ENCODE data around the gene DNMT3B. TPM values are rescaled to one million over a fixed set of nuclear protein-coding genes. Genes with fewer than 3 reads are reported as not detected.
A peak's percentile ranks its signal among the peaks of the same experiment; 100 is the strongest.
"Not testable (repeated sequence)": the region's sequence is repeated elsewhere in the genome, so short reads cannot be mapped to it uniquely, and the experiment has no call there.

Gene DNMT3B
- total and polyA plus RNA-seq, 2 donors = 1.3 to 2.7 TPM

DNA sequence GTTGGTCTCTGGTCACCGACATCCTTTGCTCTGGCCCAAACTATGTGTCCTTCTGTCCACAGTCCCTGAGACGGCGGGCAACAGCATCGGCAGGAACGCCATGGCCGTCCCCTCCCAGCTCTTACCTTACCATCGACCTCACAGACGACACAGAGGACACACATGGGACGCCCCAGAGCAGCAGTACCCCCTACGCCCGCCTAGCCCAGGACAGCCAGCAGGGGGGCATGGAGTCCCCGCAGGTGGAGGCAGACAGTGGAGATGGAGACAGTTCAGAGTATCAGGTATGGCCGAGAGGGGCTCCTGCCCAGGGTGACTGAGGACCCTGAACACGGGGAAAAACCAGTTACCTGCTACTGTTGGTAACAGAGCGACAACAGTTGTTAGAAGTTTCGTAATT, 25.0 kb downstream of the DNMT3B start:
- DNase-seq (ENCODE audit: low read depth in 6 of 9, low spot score in 9 of 9) = no peak
- no peaks in the 10 kb centered on the region for H3K9me3 ChIP-seq (ENCODE audit: control insufficient read depth in 2 of 2, insufficient read depth in 1 of 2, low read length in 1 of 2)
- H3K27ac ChIP-seq (ENCODE audit: low read depth in 1 of 2, low read length in 1 of 2) = no peak overlapping the region
- H3K27me3 ChIP-seq (ENCODE audit: control insufficient read depth in 2 of 2, insufficient read depth in 1 of 2, low read length in 1 of 2) = no peaks in the 10 kb centered on the region
- WGBS = 95% methylated on average over 16 of the region's 16 CpGs
- no peak overlapping the region for H3K4me3 ChIP-seq (ENCODE audit: low read length in 2 of 2)
- peaks cover 0 to 13% of the 10 kb centered on the region in 2 donors for H3K4me1 ChIP-seq (ENCODE audit: control insufficient read depth in 2 of 2, insufficient read depth in 2 of 2, low read length in 2 of 2)
- H3K36me3 ChIP-seq (ENCODE audit: control insufficient read depth in 2 of 2, insufficient read depth in 2 of 2, low read length in 1 of 2) = peaks cover 11 to 16% of the 10 kb centered on the region in 2 donors

DNA sequence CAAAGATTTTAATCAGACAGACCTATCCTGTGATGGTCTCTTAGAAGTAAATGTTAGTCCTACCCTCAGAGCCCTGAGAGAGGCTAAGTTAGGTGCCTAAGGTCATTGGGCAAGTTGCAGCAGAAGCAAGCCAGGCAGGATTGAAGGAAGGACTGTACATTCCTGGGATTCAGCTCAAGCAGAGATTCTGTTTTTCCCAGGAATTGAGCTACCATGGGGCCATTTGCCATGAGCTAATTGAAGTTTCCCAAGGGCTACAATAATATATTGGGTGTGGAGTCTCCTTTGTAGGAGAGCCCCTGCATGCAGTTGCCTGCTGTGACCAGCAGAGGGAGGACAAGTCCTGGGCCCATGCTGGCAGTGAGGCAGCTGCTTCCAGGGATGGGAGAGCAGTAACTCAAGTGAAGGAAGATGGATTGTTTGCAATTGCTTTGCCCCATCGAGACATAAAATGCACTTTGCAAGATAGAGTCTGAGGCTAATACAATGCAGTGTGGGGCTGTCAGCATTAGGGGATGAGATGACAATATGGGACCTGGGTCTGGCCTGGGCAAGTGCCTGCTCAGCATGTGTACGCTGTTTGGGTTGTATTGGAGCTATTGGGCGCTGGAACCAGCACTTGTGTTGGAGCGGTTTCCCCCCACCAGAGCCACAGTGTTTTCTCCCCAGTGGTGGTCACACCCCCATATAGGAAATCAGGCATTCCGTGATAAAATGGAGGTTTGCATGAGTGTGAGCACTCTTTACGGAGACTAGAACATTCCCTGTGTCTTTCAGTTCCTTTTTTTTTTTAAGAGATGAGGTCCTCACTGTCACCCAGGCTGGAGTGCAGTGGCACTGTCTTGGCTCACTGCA, 27.9 kb downstream of the DNMT3B start:
- Histone ChIP-seq H3K4me3 (ENCODE audit: low read length in 2 of 2) (no peak overlapping the region), H3K27me3 (ENCODE audit: control insufficient read depth in 2 of 2, insufficient read depth in 1 of 2, low read length in 1 of 2) (no peaks in the 10 kb centered on the region), H3K36me3 (ENCODE audit: control insufficient read depth in 2 of 2, insufficient read depth in 2 of 2, low read length in 1 of 2) (peaks cover 8 to 16% of the 10 kb centered on the region in 2 donors), H3K9me3 (ENCODE audit: control insufficient read depth in 2 of 2, insufficient read depth in 1 of 2, low read length in 1 of 2) (no peaks in the 10 kb centered on the region), H3K27ac (ENCODE audit: low read depth in 1 of 2, low read length in 1 of 2) (no peak overlapping the region), H3K4me1 (ENCODE audit: control insufficient read depth in 2 of 2, insufficient read depth in 2 of 2, low read length in 2 of 2) (peaks cover 18 to 39% of the 10 kb centered on the region in 2 donors)
- peak in 8 of 9 donors; percentile 50 to 82 (median 64) for DNase-seq (ENCODE audit: low read depth in 6 of 9, low spot score in 9 of 9)
- WGBS = 76% methylated on average over 6 of the region's 6 CpGs

DNA sequence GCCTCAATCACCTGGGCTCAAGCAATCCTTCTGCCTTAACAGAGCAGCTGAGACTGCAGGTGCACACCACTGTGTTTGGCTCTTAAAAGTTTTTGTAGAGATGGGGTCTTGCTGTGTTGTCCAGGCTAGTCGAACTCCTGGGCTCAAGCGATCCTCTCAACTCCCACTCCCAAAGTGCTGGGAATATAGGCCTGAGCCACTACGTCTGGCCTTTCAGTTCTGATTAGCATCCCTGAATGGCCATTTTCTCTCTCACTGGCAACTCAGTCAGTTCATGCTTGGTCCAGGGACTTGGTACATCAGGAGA, 28.5 kb downstream of the DNMT3B start:
- Histone ChIP-seq H3K9me3 (ENCODE audit: control insufficient read depth in 2 of 2, insufficient read depth in 1 of 2, low read length in 1 of 2) (no peaks in the 10 kb centered on the region), H3K36me3 (ENCODE audit: control insufficient read depth in 2 of 2, insufficient read depth in 2 of 2, low read length in 1 of 2) (peaks cover 8 to 14% of the 10 kb centered on the region in 2 donors), H3K27ac (ENCODE audit: low read depth in 1 of 2, low read length in 1 of 2) (no peak overlapping the region), H3K4me1 (ENCODE audit: control insufficient read depth in 2 of 2, insufficient read depth in 2 of 2, low read length in 2 of 2) (peaks cover 18 to 44% of the 10 kb centered on the region in 2 donors), H3K4me3 (ENCODE audit: low read length in 2 of 2) (no peak overlapping the region), H3K27me3 (ENCODE audit: control insufficient read depth in 2 of 2, insufficient read depth in 1 of 2, low read length in 1 of 2) (no peaks in the 10 kb centered on the region)
- no peak for DNase-seq (ENCODE audit: low read depth in 6 of 9, low spot score in 9 of 9)
- WGBS = 99% methylated on average over 3 of the region's 3 CpGs

DNA sequence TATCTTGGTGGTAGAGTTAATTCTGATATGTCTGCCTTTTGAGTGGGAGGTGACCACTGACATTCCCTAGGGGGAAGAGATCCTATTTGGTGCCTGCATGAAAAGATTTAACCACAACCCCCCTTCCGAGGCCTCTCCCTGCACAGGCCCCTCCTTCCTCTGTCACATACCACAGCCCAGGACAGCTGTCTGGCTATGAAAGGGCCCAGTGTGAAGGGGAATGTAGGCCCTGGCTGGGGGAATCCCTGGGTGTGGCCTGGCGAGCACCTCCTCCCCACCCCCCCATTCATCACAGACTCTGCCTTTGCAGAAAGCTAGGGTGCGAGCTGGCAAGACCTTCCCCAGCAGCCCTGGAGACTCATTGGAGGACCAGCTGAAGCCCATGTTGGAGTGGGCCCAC, 30.1 kb downstream of the DNMT3B start:
- Histone ChIP-seq H3K27me3 (ENCODE audit: control insufficient read depth in 2 of 2, insufficient read depth in 1 of 2, low read length in 1 of 2) (no peaks in the 10 kb centered on the region), H3K36me3 (ENCODE audit: control insufficient read depth in 2 of 2, insufficient read depth in 2 of 2, low read length in 1 of 2) (peaks cover 1 to 10% of the 10 kb centered on the region in 2 donors), H3K27ac (ENCODE audit: low read depth in 1 of 2, low read length in 1 of 2) (peak overlapping the region; percentile 33 to 48), H3K9me3 (ENCODE audit: control insufficient read depth in 2 of 2, insufficient read depth in 1 of 2, low read length in 1 of 2) (no peaks in the 10 kb centered on the region), H3K4me1 (ENCODE audit: control insufficient read depth in 2 of 2, insufficient read depth in 2 of 2, low read length in 2 of 2) (peaks cover 34 to 61% of the 10 kb centered on the region in 2 donors), H3K4me3 (ENCODE audit: low read length in 2 of 2) (no peak overlapping the region)
- WGBS = 43% methylated on average over 3 of the region's 3 CpGs
- peak in 1 of 9 donors; percentile 61 for DNase-seq (ENCODE audit: low read depth in 6 of 9, low spot score in 9 of 9)

DNA sequence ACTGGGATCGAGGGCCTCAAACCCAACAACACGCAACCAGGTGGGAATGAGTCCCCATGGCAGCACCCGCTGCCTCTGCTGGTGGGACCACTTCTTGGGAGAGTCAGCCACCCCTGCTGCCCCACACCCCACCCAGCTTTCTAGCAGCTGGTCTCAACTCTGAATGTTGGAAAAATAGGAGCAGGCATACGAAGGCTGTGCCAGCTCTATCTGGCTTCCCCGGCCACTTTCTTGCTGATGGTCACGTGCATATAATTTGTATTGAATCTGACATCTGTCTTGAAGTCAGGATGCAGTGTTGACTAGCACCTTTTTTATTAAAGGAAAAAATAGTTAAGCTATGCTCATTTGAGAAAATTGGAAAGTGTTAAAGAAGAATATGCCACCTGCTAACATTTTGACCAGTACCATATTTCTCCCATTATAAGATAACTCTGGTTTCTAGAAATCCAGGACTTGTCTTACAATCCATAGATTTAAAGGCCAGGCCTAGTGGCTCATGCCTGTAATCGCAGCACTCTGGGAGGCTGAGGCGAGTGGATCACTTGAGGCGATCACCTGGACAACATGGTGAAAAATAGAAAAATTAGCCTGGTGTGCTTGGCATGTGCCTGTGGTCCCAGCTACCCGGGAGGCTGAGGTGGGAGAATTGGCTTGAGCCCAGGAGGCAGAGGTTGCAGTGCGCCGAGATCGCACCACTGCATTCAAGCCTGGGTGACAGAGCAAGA, 30.7 kb downstream of the DNMT3B start:
- 91% methylated on average over 13 of the region's 13 CpGs for WGBS
- peak overlapping the region in 1 of 2 donors; percentile 33 for H3K27ac ChIP-seq (ENCODE audit: low read depth in 1 of 2, low read length in 1 of 2)

DNA sequence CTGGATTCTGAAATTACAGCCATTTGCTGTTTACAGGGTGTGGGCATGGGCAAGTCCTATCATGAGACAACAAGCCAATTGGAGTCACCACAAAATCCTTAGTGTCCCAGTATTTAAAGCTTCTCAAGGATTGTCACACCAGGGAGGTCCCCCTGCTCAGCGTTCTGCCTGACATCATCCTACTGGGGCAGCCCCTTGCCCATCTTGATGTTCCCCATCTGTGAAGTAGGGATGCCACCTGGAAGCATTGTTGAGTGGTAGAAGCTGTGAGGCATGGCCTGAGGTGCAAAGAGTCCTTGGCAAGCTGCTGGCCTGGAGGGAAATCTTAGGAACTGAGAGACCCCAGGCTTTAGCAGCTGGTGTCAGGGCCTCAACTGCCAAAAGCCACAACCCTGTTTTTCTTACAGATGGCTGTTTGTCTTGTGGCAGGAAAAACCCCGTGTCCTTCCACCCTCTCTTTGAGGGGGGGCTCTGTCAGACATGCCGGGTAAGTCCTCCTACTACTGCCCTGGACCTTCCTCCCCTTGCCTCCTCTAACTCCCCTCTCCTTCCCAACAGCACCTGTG, 34.3 kb downstream of the DNMT3B start:
- H3K27me3 ChIP-seq (ENCODE audit: control insufficient read depth in 2 of 2, insufficient read depth in 1 of 2, low read length in 1 of 2) = no peaks in the 10 kb centered on the region
- WGBS = 34% methylated on average over 3 of the region's 3 CpGs
- peaks cover 14 to 15% of the 10 kb centered on the region in 2 donors for H3K36me3 ChIP-seq (ENCODE audit: control insufficient read depth in 2 of 2, insufficient read depth in 2 of 2, low read length in 1 of 2)
- H3K4me1 ChIP-seq (ENCODE audit: control insufficient read depth in 2 of 2, insufficient read depth in 2 of 2, low read length in 2 of 2) = peaks cover 34 to 57% of the 10 kb centered on the region in 2 donors
- no peak overlapping the region for H3K4me3 ChIP-seq (ENCODE audit: low read length in 2 of 2)
- peak in 1 of 9 donors; percentile 46 for DNase-seq (ENCODE audit: low read depth in 6 of 9, low spot score in 9 of 9)
- peak overlapping the region in 1 of 2 donors; percentile 10 for H3K27ac ChIP-seq (ENCODE audit: low read depth in 1 of 2, low read length in 1 of 2)
- no peaks in the 10 kb centered on the region for H3K9me3 ChIP-seq (ENCODE audit: control insufficient read depth in 2 of 2, insufficient read depth in 1 of 2, low read length in 1 of 2)

More for the DNA sequence above, 30.7 kb downstream of the DNMT3B start:
- Histone ChIP-seq H3K27me3 (ENCODE audit: control insufficient read depth in 2 of 2, insufficient read depth in 1 of 2, low read length in 1 of 2) (no peaks in the 10 kb centered on the region), H3K4me3 (ENCODE audit: low read length in 2 of 2) (no peak overlapping the region), H3K4me1 (ENCODE audit: control insufficient read depth in 2 of 2, insufficient read depth in 2 of 2, low read length in 2 of 2) (peaks cover 34 to 63% of the 10 kb centered on the region in 2 donors), H3K9me3 (ENCODE audit: control insufficient read depth in 2 of 2, insufficient read depth in 1 of 2, low read length in 1 of 2) (no peaks in the 10 kb centered on the region), H3K36me3 (ENCODE audit: control insufficient read depth in 2 of 2, insufficient read depth in 2 of 2, low read length in 1 of 2) (peaks cover 0 to 10% of the 10 kb centered on the region in 2 donors)
- no peak for DNase-seq (ENCODE audit: low read depth in 6 of 9, low spot score in 9 of 9)

DNA sequence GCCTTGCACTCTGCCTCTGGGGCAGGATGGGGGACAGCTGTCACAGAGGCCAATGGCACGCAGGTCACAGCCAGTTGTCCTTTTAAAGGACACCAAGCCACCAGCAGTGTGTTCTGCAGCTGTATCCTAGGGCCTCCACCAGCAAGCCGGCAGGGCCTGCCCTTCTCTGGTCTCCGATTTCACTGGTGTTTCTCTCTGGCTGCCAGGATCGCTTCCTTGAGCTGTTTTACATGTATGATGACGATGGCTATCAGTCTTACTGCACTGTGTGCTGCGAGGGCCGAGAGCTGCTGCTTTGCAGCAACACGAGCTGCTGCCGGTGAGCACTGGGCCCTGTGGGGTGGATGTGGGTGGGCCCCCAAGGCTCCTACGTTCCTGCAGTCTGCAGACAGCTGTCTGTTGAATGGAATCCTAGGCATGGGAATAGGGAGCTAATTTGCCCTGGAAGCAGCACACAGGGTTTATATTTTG, 34.8 kb downstream of the DNMT3B start:
- no peak for DNase-seq (ENCODE audit: low read depth in 6 of 9, low spot score in 9 of 9)
- 67% methylated on average over 10 of the region's 10 CpGs for WGBS
- H3K27ac ChIP-seq (ENCODE audit: low read depth in 1 of 2, low read length in 1 of 2) = peak overlapping the region; percentile 33 to 52
- no peaks in the 10 kb centered on the region for H3K27me3 ChIP-seq (ENCODE audit: control insufficient read depth in 2 of 2, insufficient read depth in 1 of 2, low read length in 1 of 2)
- H3K9me3 ChIP-seq (ENCODE audit: control insufficient read depth in 2 of 2, insufficient read depth in 1 of 2, low read length in 1 of 2) = no peaks in the 10 kb centered on the region
- H3K36me3 ChIP-seq (ENCODE audit: control insufficient read depth in 2 of 2, insufficient read depth in 2 of 2, low read length in 1 of 2) = peaks cover 15% of the 10 kb centered on the region in 2 donors
- H3K4me1 ChIP-seq (ENCODE audit: control insufficient read depth in 2 of 2, insufficient read depth in 2 of 2, low read length in 2 of 2) = peaks cover 34 to 51% of the 10 kb centered on the region in 2 donors
- no peak overlapping the region for H3K4me3 ChIP-seq (ENCODE audit: low read length in 2 of 2)

DNA sequence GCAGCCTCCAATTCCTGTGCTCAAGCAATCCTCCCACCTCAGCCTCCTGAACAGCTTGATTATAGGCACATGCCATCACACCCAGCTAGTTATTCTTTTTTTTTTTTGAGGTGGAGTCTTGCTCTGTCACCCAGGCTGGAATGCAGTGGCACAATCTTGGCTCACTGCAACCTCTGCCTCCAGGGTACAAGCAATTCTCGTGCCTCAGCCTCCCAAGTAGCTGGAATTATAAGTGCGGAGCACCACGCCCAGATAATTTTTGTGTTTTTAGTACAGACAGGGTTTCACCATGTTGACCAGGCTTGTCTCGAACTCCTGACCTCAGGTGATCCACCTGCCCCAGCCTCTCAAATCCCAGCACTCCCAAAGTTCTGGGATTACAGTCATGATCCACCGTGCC, 35.4 kb downstream of the DNMT3B start:
- peaks cover 16 to 21% of the 10 kb centered on the region in 2 donors for H3K36me3 ChIP-seq (ENCODE audit: control insufficient read depth in 2 of 2, insufficient read depth in 2 of 2, low read length in 1 of 2)
- not testable (repeated sequence) for H3K9me3 ChIP-seq (ENCODE audit: control insufficient read depth in 2 of 2, insufficient read depth in 1 of 2, low read length in 1 of 2); DNase-seq (ENCODE audit: low read depth in 6 of 9, low spot score in 9 of 9); H3K4me3 ChIP-seq (ENCODE audit: low read length in 2 of 2); H3K27me3 ChIP-seq (ENCODE audit: control insufficient read depth in 2 of 2, insufficient read depth in 1 of 2, low read length in 1 of 2); H3K27ac ChIP-seq (ENCODE audit: low read depth in 1 of 2, low read length in 1 of 2)
- H3K4me1 ChIP-seq (ENCODE audit: control insufficient read depth in 2 of 2, insufficient read depth in 2 of 2, low read length in 2 of 2) = peaks cover 30 to 46% of the 10 kb centered on the region in 2 donors
- 96% methylated on average over 5 of the region's 5 CpGs for WGBS

All from thymus (tissue), 11 donors.